Fibroblast of lung (primary cell): Measurements from ENCODE around the gene SMG6.

Experiments
- CTCF ChIP-seq, 2 donors: IDR thresholded peaks in 1 of 2; conservative IDR thresholded peaks in 1 of 2; 1 replicate in 1 of 2; 2 replicates in 1 of 2; pipeline ENCODE4 v1.5.1; 2011 to 2012; ENCODE audit warnings: low read length in 2 of 2, control low read depth in 1 of 2, inconsistent platforms in 1 of 2, low read depth in 1 of 2, mild to moderate bottlenecking in 1 of 2
- EZH2 ChIP-seq: IDR thresholded peaks from 2 replicates; pipeline ENCODE4 v1.5.1; 2012; ENCODE audit warnings: low read length, control low read depth, mild to moderate bottlenecking; ENCODE audit errors: missing control alignments

GRCh38 chr17:2227025-2227699 is 76.4 kb downstream of the SMG6 start:
- TF ChIP-seq CTCF (conservative IDR thresholded peaks at IDR 0.05 in 1 of 2, IDR thresholded peaks at IDR 0.05 in 1 of 2; ENCODE audit: low read depth in 1 of 2, low read length in 2 of 2) (no peak), EZH2 (no peak)
